GM21515 (cell line): Measurements from ENCODE around the gene CARNS1.

ENCODE experiments used
- ATAC-seq: cut with Tn5 transposase; IDR thresholded peaks from one replicate; pipeline ENCODE4 v1.9.1; 2021; ENCODE audit not compliant: unreplicated experiment

The CARNS1 gene

DNA sequence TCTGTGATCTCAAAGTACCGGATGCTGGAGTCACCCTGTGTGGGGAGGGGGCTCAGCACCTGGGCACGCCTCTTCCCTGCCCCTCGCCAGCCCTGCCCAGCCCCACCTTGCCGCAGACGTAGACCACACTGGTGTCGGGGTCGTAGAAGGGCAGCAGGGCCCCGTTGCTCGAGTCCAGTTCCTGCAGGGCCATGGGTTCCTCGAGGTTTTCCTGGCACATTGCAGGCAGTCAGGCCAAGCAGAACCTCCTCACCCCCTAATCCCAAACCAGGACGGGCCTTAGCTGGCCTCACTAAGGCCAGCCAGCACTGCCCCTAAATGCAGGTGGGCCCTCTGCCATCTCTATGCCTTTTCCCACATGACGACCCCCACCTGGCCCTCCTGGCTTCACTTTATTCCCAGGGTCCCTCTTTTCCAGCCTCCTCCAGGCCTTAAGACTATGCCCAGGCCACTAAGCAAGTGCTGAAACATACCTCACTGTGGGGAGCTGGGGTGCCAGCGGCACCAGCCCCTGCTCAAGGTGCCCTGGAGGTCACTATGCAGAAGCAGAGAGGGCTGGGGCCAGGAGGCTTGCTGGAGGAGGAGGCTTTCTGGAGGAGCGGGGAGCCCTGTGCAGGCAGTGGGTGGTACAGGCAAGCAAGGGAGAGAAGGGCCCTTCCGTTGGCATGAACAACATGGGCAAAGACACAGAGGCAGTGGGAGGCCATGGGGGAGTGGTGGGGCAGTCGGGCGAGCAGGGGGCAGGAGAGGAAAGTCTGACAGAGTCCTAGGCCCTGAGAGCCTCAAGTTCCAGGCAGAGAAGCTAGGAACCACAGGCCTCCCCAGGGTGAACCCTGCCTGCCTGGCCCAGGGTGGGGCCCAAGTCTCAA, 25.0 kb downstream of the CARNS1 start:
- no peak for ATAC-seq

- no peak for ATAC-seq
These were observed 25.7 kb downstream of the CARNS1 start for GRCh38 chr11:67441098-67441563.

GRCh38 chr11:67441731-67442351, 26.4 kb downstream of the CARNS1 start:
- ATAC-seq = no peak

DNA sequence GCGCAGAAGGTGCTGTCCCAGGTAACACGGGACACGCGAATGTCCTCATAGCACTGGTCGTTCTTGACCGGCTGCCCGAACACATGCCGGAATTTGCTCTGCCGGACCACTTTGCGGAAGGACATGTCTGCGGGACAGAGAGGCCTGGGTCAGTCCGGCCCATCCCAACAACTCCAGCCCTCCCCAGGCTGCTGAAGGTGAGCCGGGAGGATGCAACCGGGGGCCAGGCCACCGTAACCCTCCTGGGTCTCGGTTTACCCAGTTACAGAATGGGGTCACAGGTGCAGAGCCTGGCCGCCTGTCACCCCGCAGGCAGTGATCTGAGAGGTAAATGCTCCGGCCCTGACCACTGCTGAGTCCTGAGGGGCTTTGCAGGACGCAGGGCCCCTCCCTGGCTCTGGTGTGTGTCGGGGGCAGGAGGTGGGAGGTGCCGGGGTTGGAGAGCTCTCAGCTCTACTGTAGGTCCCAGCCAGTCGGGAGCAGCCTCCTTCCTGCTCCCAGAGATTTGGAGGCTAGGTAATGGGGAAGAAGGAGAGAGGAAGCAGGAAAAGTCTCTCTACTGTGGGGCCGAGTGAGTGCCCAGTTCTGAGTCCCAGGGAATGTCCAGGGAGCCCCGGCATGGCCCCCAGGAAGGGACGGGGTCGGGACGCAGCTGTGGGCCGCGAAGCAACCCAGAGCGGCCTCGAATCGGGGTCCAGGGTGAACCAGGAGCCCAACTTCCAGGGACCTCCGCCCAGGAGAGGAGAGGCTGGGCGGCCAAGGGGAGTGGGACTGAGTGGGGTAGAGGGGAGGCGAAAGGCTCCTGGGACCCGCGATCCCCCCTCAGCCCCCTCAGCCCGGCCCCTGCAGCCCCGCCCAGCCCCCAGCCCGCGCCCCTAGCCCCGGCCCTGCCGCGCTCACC, 27.3 kb downstream of the CARNS1 start:
- ATAC-seq = no peak

DNA sequence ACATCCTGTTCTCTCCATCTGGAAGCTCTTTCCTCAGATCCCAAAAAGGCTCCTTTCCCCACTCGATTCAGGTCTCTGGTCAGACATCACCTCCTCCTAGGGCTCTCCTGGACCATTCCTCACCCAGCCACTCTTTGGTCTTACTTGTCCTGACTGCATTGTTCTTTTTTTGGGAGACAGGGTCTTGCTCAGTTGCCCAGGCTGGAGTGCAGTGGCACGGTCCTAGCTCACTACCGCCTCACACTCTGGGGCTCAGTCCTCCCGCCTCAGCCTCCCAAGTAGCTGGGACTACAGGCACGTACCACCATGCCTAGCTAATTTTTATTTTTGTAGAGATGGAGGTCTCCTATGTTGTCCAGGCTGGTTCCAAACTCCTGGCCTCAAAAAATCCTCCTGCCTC, 30.0 kb downstream of the CARNS1 start:
- ATAC-seq = no peak

DNA sequence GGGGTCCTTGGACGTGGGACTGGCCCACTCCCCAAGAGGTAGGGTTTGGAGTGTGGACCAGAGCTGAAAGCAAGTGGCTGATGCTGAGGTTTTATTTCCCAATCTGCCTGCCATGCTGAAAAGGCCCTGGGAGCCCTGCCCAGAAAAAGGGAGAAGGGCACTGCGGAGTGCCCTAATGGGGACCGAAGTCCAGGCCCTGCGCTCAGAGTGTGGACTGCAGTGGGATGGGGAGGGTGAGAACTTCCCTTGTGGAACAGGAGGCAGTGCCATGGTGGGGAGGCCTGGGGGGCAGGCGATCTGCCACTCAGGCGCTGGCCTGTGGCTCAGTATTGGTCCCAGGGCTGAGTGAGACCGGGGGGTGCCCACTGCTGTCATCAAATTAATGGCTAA, 32.7 kb downstream of the CARNS1 start:
- ATAC-seq = no peak

GRCh38 chr11:67449116-67449844, 33.8 kb downstream of the CARNS1 start:
- ATAC-seq = no peak

GRCh38 chr11:67450796-67451657, 35.5 kb downstream of the CARNS1 start:
- no peak for ATAC-seq

DNA sequence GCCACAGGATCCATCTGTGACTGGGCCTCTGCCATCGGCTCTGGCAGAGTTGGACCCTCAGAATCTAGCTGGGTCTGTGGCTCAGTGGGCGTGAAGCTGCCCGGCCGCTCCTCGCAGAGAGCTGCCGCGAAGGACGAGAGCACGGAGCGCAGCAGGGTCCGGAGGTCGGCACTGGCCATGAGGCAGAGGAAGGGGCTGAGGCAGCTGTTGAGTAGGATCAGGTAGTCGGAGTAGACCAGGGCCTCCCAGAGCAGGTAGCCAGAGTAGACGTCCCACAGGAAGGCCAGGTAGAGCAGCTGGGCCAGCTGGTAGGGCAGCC, 36.1 kb downstream of the CARNS1 start:
- ATAC-seq = no peak

DNA sequence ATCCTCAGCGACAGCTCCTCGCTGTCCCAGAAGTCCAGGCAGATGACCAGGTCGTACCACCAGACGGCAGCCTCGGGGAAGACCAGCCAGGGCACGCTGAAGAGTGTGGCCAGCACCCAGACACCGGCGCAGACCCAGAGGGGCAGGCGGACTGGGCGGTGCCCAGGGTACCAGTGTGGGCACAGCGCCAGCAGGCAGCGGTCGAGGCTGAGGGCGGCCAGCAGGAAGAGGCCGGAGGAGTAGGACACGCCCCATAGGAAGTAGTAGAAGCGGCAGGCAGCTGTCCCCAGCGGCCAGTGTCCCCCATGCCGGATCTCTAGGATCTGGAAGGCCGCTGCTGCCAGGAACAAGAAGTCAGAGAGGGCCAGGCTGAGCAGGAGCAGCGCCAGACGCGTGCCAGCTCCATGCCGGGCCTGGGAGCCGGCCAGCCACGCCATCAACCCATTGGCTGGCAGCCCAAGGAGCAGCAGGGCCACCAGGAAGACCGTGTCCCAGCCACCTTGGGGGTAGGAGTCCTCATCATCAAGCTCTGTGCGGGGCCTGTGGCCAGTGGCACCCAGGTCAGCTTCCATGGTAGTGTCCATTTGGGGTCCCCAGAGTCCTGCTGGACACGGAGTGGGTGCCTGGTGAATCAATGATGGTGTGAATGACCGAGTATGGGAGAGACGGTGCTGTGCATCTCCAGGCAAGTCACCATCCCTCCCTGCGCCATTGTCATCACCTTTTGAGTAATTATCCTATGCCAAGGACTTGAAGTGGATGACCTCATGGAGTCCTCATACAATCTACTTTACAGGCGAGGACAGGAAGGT, 36.9 kb downstream of the CARNS1 start, which contains the start of gene GPR152:
Gene GPR152, minus strand, starts transcription at position 589 of the 812 bp plus-strand sequence. Its CDS starts 5 bp downstream, at position 584.
- no peak for ATAC-seq

GRCh38 chr11:67453816-67454732, 38.6 kb downstream of the CARNS1 start:
- ATAC-seq = no peak

DNA sequence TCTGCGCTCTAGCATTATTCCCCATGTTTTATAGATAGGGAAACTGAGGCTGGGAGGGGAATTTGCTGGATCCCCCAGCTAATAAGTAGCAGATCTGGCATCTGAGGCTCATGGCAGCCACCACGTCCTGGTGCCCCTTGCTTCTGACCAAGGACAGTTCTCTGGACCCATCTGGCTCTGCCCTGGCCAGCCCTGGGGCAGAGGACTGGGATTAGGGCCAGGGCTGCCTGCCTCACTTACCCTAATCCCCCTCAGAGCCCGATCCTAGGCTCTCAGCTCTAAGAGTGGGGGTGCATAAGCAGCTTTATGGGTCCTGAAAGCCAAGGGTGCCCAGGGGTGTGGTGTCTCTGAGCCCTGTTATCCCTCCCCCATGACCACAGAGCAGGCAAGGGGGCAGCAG, 39.6 kb downstream of the CARNS1 start, which contains the start of gene CABP4:
Gene CABP4, plus strand, starts transcription at position 301 of the 400 bp plus-strand sequence. Its CDS starts 70 bp downstream, at position 371.
- no peak for ATAC-seq

DNA sequence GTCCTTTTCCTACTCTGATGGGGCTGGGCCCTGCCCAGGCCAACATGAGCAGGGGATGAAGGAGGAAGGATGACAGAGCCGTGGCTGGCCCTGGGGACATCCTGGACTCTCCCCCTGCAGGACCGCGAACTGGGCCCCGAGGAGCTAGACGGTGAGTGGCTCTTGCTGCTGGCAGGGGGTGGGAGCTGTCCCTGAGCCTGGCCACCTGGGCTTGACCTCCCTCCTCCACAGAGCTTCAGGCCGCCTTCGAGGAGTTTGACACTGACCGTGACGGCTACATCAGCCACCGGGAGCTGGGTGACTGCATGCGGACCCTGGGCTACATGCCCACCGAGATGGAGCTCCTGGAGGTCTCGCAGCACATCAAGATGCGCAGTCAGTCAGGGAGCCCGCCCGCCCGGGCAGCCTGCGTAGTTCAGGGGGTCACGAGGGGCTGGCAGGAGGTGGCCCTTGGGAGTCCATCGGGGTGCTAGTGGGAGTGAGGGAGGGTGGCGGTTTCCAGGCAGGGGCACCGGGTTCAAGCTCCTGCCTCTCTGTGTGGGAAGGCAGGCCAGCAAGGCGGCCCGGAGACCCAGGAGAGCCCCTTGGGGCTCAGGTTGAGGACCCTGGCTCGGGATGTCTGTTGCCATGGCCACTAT, 40.7 kb downstream of the CARNS1 start:
- ATAC-seq = no peak

DNA sequence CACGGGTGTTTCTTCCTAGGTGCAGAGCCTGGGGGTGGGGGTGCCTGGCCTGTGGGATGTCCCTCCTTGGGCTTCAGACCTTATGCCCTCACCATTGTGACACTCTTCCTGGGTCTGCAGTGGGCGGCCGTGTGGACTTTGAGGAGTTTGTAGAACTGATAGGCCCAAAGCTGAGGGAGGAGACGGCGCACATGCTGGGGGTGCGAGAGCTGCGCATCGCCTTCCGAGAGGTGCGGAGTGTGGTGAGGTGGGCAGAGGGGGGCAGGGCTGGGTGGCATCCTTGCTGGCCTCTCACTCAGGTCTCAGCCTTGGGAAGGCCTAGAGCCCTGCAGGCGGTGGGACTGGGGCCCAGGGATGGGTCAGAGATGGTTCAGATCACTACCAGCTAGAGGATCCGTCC, 42.0 kb downstream of the CARNS1 start:
- ATAC-seq = no peak

- ATAC-seq = no peak
These were observed 42.8 kb downstream of the CARNS1 start for GRCh38 chr11:67458266-67458665.

GRCh38 chr11:67463186-67463585, 47.7 kb downstream of the CARNS1 start:
- no peak for ATAC-seq

DNA sequence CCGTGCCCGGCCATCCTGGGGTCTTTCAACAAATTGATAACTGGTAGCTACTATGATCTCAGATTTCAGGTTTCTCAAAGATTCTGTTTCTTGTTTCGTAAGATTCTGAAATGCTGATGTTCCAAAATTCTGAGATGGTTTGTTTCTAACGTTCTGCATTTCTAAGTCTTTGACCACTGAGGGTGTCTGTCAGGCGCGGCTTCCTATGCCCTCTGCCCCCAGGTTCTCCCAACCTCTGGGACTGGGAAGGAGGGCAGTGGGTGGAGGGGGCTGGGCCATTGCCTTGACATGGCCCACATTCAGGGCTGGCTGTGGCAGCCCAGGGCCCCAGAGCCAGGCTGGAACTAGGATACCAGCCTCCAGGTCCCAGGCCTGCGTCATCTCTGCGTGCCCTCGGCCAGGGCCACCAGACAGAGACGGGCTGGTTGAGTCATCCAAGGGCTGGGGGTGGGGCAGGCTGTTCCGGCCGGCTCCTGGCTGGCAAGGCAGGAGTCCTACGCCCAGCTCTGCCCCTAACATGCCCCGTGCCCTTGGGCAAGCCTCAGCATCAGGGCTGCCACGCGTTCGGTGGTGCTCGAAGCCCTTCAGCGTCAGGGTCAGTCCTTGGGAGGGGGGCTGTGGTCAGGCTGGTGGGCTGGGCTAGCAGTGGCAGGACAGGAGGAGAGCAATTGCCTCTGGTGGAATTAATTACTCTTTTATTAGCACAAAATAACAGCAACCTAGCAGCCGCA, 48.4 kb downstream of the CARNS1 start:
- ATAC-seq = no peak
